CD14-positive monocyte (primary cell): ENCODE results near the gene SIK2. TPM values are rescaled to one million over a fixed set of nuclear protein-coding genes. Genes with fewer than 3 reads are reported as not detected.

Experiments
- DNase-seq, 3 donors: peaks; one replicate each; pipeline ENCODE4 v3.0.0-alpha.2; 2011 to 2022
- H2AFZ ChIP-seq: 2 replicates; pipeline ENCODE4 v1.6.0; 2012; ENCODE audit warnings: mild to moderate bottlenecking, low read depth, low read length, inconsistent platforms; ENCODE audit not compliant: insufficient read depth, poor library complexity, severe bottlenecking
- H3K27ac ChIP-seq, 2 donors: 1 replicate in 1 of 2; 2 replicates in 1 of 2; pipeline ENCODE4 v1.5.1; 2012 to 2013; ENCODE audit warnings: low read length in 2 of 2, control low read depth in 1 of 2, inconsistent platforms in 1 of 2, low read depth in 1 of 2, mild to moderate bottlenecking in 1 of 2
- H3K27me3 ChIP-seq, 2 donors: one replicate each; pipeline versions ENCODE4 v1.6.0 to v1.6.1; 2011 to 2013; ENCODE audit warnings: low read length in 2 of 2; ENCODE audit not compliant: control insufficient read depth in 2 of 2, insufficient read depth in 2 of 2
- H3K36me3 ChIP-seq, 2 donors: replicated peaks in 1 of 2; 1 replicate in 1 of 2; 2 replicates in 1 of 2; pipeline versions ENCODE4 v1.5.1 to v1.6.1; 2012 to 2013; ENCODE audit warnings: low read length in 2 of 2, control low read depth in 1 of 2, inconsistent platforms in 1 of 2, mild to moderate bottlenecking in 1 of 2; ENCODE audit not compliant: insufficient read depth in 2 of 2, control insufficient read depth in 1 of 2
- H3K4me1 ChIP-seq, 2 donors: 1 replicate in 1 of 2; 2 replicates in 1 of 2; pipeline versions ENCODE4 v1.5.1 to v1.6.1; 2012 to 2013; ENCODE audit warnings: low read length in 2 of 2, control low read depth in 1 of 2, inconsistent platforms in 1 of 2, mild to moderate bottlenecking in 1 of 2, moderate library complexity in 1 of 2; ENCODE audit not compliant: insufficient read depth in 2 of 2, control insufficient read depth in 1 of 2
- H3K4me2 ChIP-seq: replicated peaks from 2 replicates; pipeline ENCODE3; 2012; ENCODE audit warnings: low read length, moderate library complexity, mild to moderate bottlenecking; ENCODE audit not compliant: poor library complexity, severe bottlenecking; ENCODE audit errors: extremely low read depth
- H3K4me3 ChIP-seq, 3 experiments: fragments of 200-600 bp in 1 of 3; sonication (generic) in 1 of 3; replicated peaks in 1 of 3; 1 replicate in 2 of 3; 2 replicates in 1 of 3; pipeline ENCODE4 v1.5.1; 2011 to 2013; ENCODE audit warnings: low read length in 3 of 3, mild to moderate bottlenecking in 3 of 3, control low read depth in 2 of 3, low read depth in 2 of 3, inconsistent platforms in 1 of 3, moderate library complexity in 1 of 3
- H3K79me2 ChIP-seq: 2 replicates; pipeline ENCODE4 v1.6.0; 2012; ENCODE audit warnings: mild to moderate bottlenecking, control low read depth, inconsistent platforms, low read length, moderate library complexity; ENCODE audit not compliant: insufficient read depth
- H3K9ac ChIP-seq: 2 replicates; pipeline ENCODE4 v1.6.0; 2017; ENCODE audit warnings: low read length, mild to moderate bottlenecking; ENCODE audit not compliant: insufficient read depth, poor library complexity, severe bottlenecking
- H3K9me3 ChIP-seq, 2 donors: replicated peaks in 1 of 2; 1 replicate in 1 of 2; 2 replicates in 1 of 2; pipeline versions ENCODE4 v1.5.1 to v1.6.1; 2012 to 2013; ENCODE audit warnings: low read length in 2 of 2, control low read depth in 1 of 2; ENCODE audit not compliant: control insufficient read depth in 1 of 2, insufficient read depth in 1 of 2
- H4K20me1 ChIP-seq: 2 replicates; pipeline ENCODE4 v1.6.0; 2012; ENCODE audit warnings: mild to moderate bottlenecking, low read length, control low read depth, moderate library complexity; ENCODE audit not compliant: insufficient read depth
- H3K27ac Mint-ChIP-seq, 7 donors: one replicate each; pipeline ENCODE4 v1.8.0; 2020; ENCODE audit warnings: mild to moderate bottlenecking in 7 of 7, mixed read lengths in 7 of 7, moderate library complexity in 6 of 7, inconsistent platforms in 2 of 7
- H3K27me3 Mint-ChIP-seq, 3 donors: one replicate each; pipeline ENCODE4 v1.8.0; 2021 to 2022; ENCODE audit warnings: low read depth in 3 of 3, mild to moderate bottlenecking in 3 of 3, mixed read lengths in 3 of 3, moderate library complexity in 3 of 3, inconsistent platforms in 1 of 3
- H3K36me3 Mint-ChIP-seq, 2 donors: one replicate each; pipeline ENCODE4 v1.8.0; 2020; ENCODE audit warnings: mixed read lengths in 2 of 2, inconsistent platforms in 1 of 2, mild to moderate bottlenecking in 1 of 2
- H3K4me1 Mint-ChIP-seq: one replicate; pipeline ENCODE4 v1.8.0; 2020; ENCODE audit warnings: mild to moderate bottlenecking, mixed read lengths
- H3K4me3 Mint-ChIP-seq, 2 donors: one replicate each; pipeline ENCODE4 v1.8.0; 2020; ENCODE audit warnings: mild to moderate bottlenecking in 2 of 2, mixed read lengths in 2 of 2, moderate library complexity in 1 of 2
- H3K9me3 Mint-ChIP-seq, 7 donors: one replicate each; pipeline ENCODE4 v1.8.0; 2020 to 2022; ENCODE audit warnings: mixed read lengths in 7 of 7, mild to moderate bottlenecking in 6 of 7, moderate library complexity in 6 of 7, inconsistent platforms in 2 of 7
- CTCF ChIP-seq: fragments of 200-600 bp; IDR thresholded peaks from one replicate; pipeline ENCODE4 v1.8.0; 2022; ENCODE audit warnings: antibody characterized with exemption, mild to moderate bottlenecking
- WGBS: methylation state at CpG from one replicate; pipeline ENCODE4 v1.1.5; 2013; ENCODE audit warnings: missing lambda C conversion rate; ENCODE audit not compliant: insufficient coverage; 5-methylcytosine and 5-hydroxymethylcytosine counted together
- intact Hi-C, 2 donors: fragments of 100-400 bp; cut with micrococcal nuclease; formaldehyde crosslinking; loops; one replicate each; pipeline versions ENCODE4 v1.15.0 to v1.15.1; 2023
- polyA plus RNA-seq, 3 donors: library from polyadenylated mRNA; depleted of rRNA in 1 of 3; unstranded in 2 of 3; stranded (reverse) in 1 of 3; fragments of 300-500 nt in 2 of 3; fragments of >200 nt in 1 of 3; fragmentation: Illumina TruSeq in 2 of 3; gene quantifications; 1 replicate in 2 of 3; 2 replicates in 1 of 3; pipeline ENCODE4 v1.2.3, GENCODE V29; 2012 to 2021

SIK2 gene
- polyA plus RNA-seq, 3 donors, result 0.16 to 8.8 (median 0.23) TPM

GRCh38 chr11:111668980-111669379, 66.7 kb downstream of the SIK2 start:
- H3K9me3 Mint-ChIP-seq, result no peaks in the 10 kb centered on the region
- no peaks in the 10 kb centered on the region for H3K27me3 Mint-ChIP-seq
- no peak overlapping the region for H3K27ac Mint-ChIP-seq
- Histone ChIP-seq H2AFZ (no peak overlapping the region), H3K36me3 (peaks cover 17 to 42% of the 10 kb centered on the region in 2 donors), H4K20me1 (peaks cover 25% of the 10 kb centered on the region), H3K4me1 (no peaks in the 10 kb centered on the region), H3K9ac (no peak overlapping the region), H3K9me3 (no peaks in the 10 kb centered on the region), H3K27me3 (no peaks in the 10 kb centered on the region), H3K79me2 (no peaks in the 10 kb centered on the region), H3K27ac (no peak overlapping the region), H3K4me3 (no peak overlapping the region), H3K4me2 (no peak overlapping the region)
- no peak for TF ChIP-seq CTCF
- no CpG with 5 or more reads among the region's 1 CpG for WGBS
- H3K36me3 Mint-ChIP-seq, result peaks cover 25 to 32% of the 10 kb centered on the region in 2 donors
- no peak for DNase-seq
- no peaks in the 10 kb centered on the region for H3K4me1 Mint-ChIP-seq
- intact Hi-C loops, result no loop called here
- no peak overlapping the region for H3K4me3 Mint-ChIP-seq

DNA sequence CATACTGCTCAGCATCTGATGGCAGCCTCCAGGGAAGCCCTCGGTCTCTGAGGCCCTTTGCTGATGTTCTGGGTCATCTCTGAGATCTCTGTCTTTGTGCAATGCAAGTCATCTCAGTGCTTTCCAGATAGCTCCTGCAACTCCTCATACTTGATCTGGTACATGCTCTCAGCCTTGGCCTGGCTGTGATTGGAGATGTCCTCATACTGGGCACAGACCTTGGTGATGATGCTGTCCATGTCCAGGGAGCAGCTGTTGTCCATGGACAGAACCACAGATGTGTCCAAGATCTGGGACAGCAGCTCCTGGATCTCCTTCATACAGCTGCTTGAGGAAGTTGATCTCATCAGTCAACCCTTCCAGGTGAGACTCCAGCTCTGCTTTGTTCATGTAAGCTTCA, 69.1 kb downstream of the SIK2 start:
- no peak overlapping the region for H3K4me2 ChIP-seq
- no peak overlapping the region for H2AFZ ChIP-seq
- H3K27ac Mint-ChIP-seq, result peak overlapping the region in 1 of 7 donors; percentile 37
- no peak overlapping the region for H3K4me3 ChIP-seq
- no peak overlapping the region for H3K27ac ChIP-seq
- peaks cover 22 to 64% of the 10 kb centered on the region in 2 donors for H3K36me3 ChIP-seq
- H3K27me3 ChIP-seq, result no peaks in the 10 kb centered on the region
- H3K4me1 Mint-ChIP-seq, result no peaks in the 10 kb centered on the region
- peaks cover 23% of the 10 kb centered on the region for H4K20me1 ChIP-seq
- no peaks in the 10 kb centered on the region for H3K4me1 ChIP-seq
- no peak for TF ChIP-seq CTCF
- peaks cover 0 to 2% (median 0%) of the 10 kb centered on the region in 7 donors for H3K9me3 Mint-ChIP-seq
- H3K79me2 ChIP-seq, result no peaks in the 10 kb centered on the region
- H3K36me3 Mint-ChIP-seq, result peaks cover 42 to 44% of the 10 kb centered on the region in 2 donors
- no peaks in the 10 kb centered on the region for H3K27me3 Mint-ChIP-seq
- intact Hi-C loops, result no loop called here
- H3K9me3 ChIP-seq, result no peaks in the 10 kb centered on the region
- no peak overlapping the region for H3K9ac ChIP-seq
- WGBS, result 100% methylated on average over 1 of the region's 1 CpG
- no peak for DNase-seq
- no peak overlapping the region for H3K4me3 Mint-ChIP-seq
